AML-193 (cell line): Measurements from ENCODE around the gene SMIM34.
"Not testable (repeated sequence)": the region's sequence is repeated elsewhere in the genome, so short reads cannot be mapped to it uniquely, and the experiment has no call there.

Source experiments
- DNase-seq, 2 experiments: peaks; one replicate each; lab custom pipeline; 2025; lab: John Stamatoyannopoulos, UW

The SMIM34 gene, protein sequence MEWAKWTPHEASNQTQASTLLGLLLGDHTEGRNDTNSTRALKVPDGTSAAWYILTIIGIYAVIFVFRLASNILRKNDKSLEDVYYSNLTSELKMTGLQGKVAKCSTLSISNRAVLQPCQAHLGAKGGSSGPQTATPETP

DNA sequence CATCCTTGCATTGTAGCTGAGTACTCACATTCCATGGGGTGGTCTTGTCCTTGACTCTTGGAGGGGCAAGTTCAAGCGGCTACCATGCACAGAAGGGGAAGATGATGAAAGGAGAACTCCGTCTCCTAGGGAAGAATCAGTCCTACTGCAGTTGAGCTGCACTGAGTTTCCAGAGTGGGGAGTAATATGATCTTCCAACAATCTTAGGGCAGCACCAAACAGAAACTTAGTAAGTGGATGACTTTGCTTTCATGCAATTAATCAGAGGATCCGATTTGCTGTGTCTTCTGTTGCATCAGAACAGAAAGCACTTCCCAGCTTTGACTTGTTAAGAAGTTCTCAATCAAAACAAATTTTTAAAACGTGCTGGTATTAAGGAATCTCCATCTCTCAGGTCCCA lies at the start of gene SMIM34:
Gene SMIM34 (minus strand): TSS at position 147 of the 400 bp plus-strand sequence. CDS start 112 bp downstream, at position 35.
- DNase-seq = not testable (repeated sequence)

DNA sequence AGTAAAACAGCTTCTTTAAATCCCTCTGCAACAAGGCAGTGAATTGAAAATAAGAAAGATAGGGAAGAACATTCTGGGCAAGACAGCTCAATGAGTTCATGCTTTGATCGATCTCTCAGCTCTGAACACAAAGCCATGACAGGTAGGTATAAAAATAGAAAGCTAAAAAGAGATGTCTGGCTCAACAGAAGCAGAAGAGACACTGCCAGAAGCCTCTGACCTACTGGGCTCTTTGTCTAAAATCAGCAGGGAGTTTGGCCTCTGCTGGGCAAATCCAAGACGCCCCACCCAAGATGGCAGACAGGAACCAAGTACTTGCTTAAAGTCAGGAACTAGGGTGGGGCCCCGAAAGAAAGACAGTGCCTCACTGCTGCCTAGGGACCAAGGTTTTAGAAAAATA lies 43.6 kb upstream of the SMIM34 start:
- DNase-seq = not testable (repeated sequence)

DNA sequence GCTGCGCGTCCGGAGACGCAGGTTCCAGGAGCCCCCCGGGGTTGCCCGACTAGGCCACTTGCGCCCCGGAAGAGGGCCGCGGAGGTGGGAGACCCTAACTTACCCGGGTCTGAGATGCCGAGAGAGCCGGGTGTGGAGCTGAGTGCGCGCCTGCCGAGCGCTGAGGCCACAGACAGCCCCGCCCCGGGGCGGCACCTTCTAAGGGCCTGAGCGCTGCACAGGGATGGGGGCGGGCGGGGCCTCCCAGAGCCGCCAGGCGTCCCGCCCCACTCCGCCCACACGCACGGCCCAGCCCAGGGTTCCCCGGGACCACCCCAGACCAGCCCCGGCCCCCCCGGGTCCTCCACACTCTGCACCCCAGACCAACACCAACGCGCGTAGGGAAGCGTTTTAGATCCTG lies 35.7 kb upstream of the SMIM34 start:
- not testable (repeated sequence) for DNase-seq

DNA sequence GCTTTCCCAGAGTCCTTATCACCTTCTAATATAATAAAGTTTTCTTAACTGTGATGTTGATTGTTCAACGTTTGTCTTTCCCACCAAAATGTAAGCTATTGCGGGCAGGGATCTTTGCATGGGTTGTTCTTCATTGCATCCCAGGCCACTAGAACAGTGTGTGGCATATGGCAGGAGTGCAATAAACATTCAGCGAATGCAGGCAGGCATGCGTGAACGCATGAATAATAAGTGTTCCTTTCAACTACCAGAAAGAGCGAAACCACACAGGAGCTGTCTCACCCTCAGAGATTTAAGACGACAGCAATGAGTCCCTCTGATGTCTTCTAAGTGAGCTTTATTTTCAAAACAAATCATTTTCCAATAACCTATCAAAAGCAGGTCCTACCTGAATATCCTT lies 34.5 kb upstream of the SMIM34 start:
- not testable (repeated sequence) for DNase-seq

DNA sequence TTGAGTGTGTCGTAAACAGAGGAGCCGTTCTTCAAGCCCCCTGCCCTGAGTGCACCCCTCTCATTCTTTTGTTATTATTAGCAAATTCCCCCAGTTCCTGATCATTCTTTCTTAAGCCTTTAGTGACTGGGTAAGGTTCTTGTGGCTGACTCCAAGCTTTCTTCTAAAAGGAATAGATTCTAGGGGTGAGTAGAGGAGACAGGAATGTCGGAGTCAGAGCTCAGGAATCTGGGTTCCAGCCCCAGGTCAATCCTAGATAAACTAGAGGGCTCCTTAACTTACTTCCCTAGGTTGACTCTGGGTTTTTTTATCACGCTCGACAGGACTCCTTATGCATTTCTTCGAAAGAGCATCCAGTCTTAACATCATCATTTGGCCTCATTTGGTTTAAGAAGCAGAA lies 32.4 kb upstream of the SMIM34 start:
- DNase-seq = not testable (repeated sequence)

DNA sequence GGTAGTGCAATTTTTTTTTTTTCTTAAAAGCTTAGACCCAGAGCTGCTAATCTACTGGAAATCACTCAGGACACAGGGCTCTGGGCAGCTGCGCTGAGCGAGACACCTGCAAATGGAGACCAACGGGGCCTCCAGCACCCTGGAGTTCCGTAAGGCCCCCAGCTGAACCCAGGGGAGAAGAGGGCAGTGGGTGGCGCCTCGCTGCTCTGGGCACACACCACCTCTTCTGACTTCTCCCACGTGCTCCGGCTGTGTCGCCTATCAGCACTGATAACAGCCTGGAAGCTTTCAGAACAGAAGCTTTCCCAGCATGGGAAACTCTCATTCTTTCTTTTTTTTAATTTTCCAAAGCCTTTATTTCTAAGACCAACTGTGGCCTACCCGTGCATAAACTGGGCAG lies 31.9 kb upstream of the SMIM34 start:
- DNase-seq = not testable (repeated sequence)

DNA sequence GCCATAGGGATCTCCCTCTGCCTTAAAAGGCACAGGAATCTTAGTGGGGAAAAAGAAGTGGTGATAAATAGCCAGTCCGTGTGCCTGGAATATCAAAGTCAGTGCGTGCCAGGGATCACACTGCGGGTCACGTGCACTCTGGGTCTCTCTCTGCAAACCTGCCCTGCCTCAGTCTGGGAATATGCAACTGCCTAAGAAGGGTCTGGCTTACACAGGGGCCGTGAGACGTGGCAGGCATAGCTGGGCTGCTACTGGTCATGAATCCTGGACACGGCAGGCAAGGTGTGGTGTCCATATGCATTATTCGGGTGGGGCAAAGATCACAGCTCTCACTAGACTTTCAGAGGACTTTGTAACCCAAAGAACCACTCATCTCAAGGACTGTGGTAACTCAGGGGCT lies 23.3 kb upstream of the SMIM34 start:
- DNase-seq = not testable (repeated sequence)

DNA sequence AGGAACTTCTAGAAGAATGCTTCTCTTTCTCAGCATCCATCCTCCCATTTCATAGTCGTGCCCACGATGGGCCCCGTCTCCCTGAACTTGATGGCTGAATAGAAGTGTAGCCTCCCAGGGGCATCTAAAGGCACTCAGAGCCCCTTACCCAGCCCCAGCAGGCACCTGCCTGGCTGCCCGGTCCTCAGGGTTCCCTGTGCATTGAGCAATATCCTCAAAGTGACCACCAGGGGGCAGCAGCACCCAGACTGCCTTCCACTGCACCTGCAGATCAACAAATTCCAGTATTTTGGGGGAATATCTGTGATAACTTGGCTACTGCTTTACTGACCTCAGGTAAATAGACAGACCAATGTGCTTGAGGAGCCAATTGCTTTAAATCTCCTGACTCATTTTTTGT lies 19.7 kb upstream of the SMIM34 start:
- DNase-seq = not testable (repeated sequence)

DNA sequence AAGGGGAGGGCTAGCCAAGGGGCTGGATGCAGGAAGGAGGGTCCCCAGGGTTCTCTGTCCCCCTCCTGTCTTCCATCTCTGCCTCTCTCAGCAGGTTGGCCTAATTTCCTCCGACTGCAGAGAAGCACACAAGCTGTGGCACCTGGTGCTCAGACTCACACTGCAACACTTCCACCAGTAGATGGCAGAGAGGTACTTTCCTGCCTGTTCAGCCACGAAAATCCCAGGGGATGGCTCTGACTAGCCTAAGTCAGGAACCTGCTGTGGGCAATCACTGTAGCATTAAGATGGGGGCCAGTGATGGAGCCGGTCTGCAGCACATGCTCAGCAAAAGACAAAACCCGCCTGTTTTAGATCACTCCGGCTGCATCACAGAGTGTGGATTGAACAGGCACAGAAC lies 6.0 kb upstream of the SMIM34 start:
- not testable (repeated sequence) for DNase-seq

DNA sequence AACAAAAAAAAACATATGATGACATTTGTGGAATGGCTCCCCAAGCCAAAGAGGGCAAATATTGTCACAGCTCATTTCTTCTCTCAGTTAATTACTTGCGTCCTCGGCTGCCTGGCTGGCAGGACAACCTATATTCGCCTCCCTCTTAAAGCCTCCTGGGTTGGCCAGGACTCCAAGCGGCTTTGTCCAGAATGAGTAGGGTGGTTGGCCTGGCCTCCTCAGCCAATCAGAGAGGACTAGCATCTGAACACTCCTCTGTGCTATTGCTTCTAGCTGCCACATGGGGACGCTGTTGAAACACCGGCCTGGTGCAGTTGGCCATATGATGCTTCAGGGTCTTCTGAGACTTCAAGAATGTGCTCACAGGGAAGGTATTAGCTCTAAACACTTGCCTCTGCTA lies 4.7 kb upstream of the SMIM34 start:
- DNase-seq = not testable (repeated sequence)

DNA sequence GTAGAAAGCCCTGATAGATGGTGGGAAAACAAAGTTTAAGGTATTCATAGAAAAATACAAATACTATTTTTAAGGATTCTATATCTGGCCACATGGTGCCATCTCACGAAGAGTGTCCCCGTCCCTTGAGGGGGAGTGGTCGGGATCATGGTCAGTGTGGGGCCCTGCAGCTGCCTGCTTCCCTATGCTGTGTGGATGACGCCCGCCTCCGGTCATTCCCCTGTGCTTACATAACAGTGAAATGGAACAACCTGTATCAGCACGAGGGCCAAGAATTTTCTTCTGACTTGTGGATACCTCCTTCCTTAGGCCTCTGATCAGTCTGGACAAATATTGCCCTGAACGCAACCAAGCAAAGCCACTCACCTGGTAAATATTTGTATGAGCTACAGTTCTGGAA lies 3.6 kb upstream of the SMIM34 start:
- DNase-seq = not testable (repeated sequence)

DNA sequence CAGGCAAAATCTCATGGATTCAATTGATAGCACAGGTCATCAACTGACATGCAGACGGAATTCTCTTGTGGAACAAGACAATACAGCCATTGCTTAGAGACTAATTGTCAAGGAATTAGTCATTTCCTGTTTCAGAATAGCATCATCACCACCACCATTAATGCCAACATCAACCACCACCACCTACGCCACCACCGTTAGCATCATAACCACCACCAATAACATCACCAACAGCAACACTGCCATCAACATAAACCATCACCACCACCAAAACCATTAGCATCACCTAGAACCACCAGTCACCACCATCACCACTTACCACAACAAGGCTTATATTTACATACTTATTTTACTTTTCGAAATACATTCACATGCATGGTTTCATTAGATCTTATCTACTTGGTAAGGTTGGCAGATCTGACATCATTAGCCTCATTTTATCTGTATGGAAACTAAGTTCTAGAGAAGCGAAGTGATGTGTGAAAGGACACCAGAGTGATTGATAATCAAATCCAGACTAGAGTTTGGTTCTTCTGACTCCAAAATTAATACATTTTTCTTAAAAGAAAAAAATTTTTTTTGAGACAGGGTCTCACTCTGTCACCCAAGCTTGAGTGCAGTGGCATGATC lies 6.2 kb downstream of the SMIM34 start:
- DNase-seq = not testable (repeated sequence)

DNA sequence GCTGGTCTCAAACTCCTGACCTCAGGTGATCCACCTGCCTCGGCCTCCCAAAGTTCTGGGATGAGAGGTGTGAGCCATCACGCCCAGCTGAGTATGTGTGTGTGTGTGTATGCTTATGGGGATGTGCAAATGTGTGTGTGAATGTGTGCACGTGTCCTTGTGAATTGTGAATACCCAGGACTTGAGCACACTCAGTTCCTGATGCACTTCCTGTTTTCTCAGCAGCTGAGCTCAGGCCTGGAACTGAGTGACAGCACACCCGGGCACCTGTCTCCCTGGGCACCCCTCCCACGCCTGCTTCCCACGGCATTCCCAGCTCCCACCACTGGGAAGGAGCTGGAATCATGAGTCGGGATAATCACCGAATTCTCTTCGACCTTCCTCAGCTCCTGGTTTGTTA lies 16.5 kb downstream of the SMIM34 start:
- not testable (repeated sequence) for DNase-seq

DNA sequence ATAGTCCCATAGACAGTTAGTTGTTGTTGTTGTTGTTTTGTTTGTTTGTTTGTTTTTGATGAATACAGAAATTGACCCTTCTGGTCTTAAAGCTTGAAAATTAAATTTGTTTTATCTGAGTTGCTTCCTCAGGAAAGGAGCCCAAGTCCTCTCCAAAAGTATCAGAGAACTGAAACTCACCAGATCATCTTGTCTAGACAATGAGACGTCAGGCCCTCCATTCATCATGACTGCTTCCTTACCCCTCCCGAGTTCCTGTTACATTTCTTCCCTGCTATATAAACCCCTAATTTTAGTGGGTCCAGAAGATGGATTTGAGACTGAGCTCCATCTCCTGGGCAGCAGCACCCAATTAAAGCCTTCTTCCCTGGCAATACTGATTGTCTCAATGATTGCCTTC lies 17.1 kb downstream of the SMIM34 start:
- DNase-seq = not testable (repeated sequence)

DNA sequence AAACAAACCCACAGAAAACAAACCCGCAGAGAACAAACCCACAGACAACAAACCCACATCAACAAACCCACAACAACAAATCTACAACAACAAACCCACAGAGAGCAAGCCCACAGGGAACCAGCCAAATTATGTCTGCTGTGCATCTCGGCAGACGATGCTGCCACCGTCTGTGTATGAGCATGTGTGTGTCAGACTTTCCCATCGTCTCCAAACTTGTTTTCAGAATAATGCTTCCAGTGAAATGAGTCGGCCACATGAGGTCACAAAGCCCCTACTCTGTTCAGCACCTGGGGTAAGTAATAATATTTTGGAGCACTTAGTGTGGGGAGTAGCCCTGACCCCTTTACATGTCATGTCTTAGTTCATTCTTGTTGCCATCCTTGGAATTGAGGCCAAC lies 17.6 kb downstream of the SMIM34 start:
- not testable (repeated sequence) for DNase-seq

DNA sequence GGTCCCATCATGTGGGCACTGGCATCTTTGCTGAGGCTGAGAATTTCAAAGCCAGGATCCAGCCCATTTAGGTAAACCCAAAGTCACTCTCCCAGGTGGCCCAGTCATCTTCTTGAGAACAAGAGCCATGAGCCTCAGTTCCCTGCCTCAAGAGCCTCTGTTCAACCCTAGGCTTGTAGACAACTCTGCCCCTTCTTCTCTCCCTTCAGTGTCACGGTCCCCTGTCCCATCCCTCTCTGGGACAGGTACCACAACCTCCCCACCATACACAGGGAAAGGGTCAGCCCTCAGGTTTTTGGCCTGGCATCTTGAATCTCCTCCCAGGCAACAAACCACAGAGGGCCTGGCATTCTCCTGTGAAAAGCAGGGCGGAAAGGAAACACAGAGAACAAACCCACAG lies 18.1 kb downstream of the SMIM34 start:
- not testable (repeated sequence) for DNase-seq

DNA sequence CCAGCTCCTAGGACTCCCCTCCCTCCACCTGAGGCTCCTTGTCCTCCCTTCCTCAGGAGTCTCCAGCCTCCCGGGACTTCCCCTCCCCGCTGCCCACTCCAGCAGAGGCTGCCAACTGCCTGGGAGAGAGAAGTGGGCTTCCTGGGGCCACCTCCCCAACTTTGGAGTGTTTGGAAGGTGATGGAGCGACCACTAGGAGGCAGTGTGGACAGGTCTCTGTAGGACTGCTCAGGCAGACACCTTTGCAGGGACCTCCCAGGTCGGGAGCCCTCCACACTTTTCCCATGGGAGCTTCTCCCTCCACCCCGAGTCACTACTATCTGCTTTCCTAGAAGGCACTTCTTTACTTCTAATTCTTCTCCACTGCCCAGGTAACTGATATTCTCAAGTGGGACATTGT lies 19.0 kb downstream of the SMIM34 start:
- DNase-seq = not testable (repeated sequence)

DNA sequence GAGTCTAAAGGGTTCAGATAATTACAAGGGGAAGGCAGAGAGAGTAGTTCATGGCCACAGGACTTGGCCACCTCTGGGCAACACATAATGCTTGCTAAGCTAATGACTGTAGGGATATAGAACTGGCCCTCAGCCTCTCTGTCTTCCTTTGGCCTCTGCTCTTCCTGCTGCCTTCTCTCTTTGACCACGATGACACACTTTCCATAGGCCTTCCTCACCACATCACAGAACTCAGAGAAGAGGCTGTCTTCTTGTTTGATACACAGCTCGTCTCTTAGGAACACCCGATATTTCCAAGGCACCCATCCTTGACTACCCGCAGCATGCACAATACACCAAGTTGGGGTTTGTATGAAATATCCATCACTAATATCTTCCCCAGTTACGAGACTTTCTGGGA lies 23.2 kb downstream of the SMIM34 start:
- not testable (repeated sequence) for DNase-seq

DNA sequence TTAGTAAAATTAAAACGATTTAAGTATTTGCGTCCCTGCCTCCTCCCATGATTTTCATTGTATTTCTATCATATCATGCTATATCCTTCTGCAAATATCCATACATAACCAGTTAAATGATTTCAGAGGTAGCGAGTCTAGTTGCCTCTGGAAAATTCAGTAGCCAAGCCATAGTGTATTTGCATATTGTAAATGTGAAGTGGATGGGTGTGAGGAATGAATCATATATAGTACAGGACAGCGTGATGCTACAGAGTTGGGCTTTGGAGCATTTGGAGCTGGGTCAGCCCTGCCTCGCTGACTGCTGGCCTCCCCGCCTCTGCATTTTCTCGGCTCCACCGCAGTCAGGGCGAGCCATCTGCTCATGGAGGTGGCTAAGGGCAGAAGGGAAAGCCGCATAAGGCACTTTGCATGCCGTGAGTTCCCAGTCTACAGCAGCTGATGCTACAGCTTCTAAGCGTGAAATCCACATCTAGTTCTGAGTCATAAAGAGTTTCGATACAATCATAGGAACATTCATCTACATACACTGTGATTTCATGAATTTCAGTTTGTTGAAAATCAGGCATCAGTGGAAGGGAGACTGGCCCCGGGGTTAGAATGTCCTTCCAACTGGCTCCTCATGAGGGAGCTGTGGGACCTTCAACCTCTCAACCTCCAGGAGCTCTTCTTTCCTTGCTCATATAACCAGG lies 39.9 kb downstream of the SMIM34 start:
- not testable (repeated sequence) for DNase-seq

DNA sequence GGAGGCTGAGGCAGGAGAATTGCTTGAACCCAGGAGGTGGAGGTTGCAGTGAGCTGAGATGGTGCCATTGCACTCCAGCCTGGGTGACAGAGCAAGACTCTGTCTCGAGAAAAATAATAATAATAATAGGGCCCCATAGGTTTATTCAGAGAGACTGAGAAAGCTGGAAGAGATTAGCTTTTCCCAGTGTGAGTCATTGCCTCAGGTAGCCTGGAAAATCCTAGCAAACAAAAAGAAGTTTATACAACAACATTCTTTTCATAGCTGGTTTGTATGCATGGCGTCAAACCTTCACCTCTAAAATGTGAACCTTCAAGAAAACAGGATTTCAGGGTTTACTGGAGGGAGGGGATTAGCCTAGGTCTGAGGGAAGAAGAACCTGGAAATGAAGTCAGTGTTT lies 40.6 kb downstream of the SMIM34 start:
- DNase-seq = not testable (repeated sequence)

DNA sequence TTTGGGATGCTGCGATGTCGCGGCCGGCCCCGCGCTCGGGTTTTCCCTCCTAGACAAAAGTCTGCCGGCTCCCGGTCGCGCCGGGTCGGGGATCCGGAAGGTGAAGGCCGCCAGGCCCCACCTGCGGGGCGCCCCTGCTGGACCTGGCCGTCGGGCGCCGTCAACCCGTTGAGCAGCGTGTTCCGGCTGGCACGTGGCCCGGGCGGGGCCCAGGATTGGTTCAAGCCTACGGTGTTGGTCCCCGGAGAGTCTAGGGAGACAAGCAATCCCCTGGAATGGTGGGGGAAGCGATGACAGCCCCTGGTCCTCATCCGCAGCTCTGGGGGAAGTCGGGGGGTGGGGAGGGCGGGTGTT lies 48.2 kb downstream of the SMIM34 start:
- DNase-seq = not testable (repeated sequence)

DNA sequence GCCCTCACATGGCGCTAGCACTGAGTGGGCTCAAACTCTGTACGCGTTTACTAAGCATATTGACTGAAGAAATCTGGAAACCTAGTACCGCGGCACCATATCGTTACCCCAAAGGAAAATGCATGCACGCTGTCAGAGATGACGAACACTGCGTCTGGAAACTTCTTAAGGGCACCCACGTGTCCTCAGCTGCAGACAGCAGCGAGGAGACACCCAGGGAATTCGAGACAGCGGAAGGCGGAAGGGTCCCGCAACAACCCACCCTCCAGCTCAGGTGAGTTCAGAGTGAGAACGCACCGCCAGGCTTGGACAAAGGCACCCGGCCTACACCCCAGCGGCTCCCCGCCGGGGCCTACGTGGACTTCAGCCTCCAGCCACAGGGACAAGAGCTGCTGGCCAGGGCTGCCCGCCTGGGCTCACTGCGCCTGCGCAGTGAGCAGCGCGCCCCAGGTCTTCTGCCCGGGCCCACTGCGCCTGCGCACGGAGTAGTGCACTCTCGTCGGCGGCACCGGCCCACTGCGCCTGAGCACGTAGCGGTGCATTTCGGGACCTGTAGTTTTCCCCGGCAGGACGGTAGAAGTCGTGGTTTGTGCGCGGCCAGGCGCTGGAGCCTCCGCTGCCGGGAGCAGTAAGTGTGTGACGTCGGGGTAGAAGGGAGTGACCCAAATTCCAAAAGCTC lies 48.7 kb downstream of the SMIM34 start, which contains the start of gene SMIM11:
Gene SMIM11 (plus strand): TSS at position 568 of the 679 bp plus-strand sequence. CDS start 3,998 bp downstream, outside the sequence.
- not testable (repeated sequence) for DNase-seq

DNA sequence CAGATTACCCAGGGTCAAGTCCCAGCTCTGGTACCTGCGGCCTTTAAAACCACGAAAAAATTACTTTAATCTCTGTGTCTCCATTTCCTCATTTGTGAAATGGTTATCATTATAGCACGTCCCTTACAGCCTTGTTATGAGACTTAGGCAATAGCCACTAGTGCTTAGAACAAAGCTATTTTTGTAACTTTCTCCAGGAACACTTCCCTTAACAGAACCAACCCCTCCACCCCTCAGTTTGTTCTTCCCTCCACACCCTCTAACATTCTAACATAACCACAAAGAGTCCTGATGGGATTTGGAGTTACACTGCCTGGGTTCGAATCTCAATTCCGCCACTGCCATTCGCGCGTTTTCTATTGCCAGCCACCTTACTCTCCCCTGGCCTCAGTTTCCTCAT lies 49.3 kb downstream of the SMIM34 start:
- not testable (repeated sequence) for DNase-seq
